Brain pericyte (primary cell): ENCODE results near the gene DCC.
"Not testable (repeated sequence)": the region's sequence is repeated elsewhere in the genome, so short reads cannot be mapped to it uniquely, and the experiment has no call there.

Source experiments
- DNase-seq: peaks from one replicate; pipeline ENCODE4 v3.0.0-alpha.2; 2012; ENCODE audit warnings: low read depth, low spot score

The DCC gene

DNA sequence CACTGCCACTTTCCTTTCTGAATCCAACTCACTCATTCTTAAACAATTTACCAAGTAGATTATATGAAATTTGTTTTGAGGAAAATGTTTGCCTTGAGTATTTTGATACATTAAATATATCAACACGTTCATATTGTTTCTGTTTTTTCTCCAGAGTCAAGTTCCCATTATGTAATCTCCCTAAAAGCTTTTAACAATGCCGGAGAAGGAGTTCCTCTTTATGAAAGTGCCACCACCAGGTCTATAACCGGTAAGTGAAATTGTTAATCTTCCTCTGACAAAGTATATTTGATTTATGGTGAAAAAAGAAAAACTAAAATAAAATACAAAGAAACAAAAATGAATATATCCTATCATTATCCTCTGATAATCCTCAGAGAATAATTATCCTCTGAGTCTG, 1045.9 kb downstream of the DCC start:
- DNase-seq = no peak

DNA sequence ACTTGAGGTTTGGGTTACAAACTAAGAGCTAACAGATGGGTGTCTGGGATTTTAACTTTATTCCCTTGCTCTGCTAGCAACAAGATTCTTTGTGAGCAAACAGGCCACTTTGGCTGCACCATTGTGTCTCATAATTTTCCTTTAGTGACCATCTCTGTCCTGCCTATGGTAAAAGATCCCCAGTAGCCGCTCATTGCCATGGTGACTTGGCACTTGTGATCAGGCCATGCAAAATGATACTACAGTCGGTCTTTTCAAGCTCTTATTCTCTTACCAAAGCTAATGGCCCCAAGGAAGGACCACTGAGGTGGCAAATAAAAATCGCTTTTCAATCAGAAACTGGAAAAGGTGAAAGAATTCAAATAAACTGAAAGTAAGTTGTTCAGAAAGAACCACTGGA, 1047.6 kb downstream of the DCC start:
- DNase-seq = no peak

- DNase-seq = no peak
Observed at GRCh38 chr18:53402670-53403069, 1062.7 kb downstream of the DCC start.

GRCh38 chr18:53408271-53408670, 1068.3 kb downstream of the DCC start:
- no peak for DNase-seq

- no peak for DNase-seq
Observed at GRCh38 chr18:53411511-53411910, 1071.5 kb downstream of the DCC start.

DNA sequence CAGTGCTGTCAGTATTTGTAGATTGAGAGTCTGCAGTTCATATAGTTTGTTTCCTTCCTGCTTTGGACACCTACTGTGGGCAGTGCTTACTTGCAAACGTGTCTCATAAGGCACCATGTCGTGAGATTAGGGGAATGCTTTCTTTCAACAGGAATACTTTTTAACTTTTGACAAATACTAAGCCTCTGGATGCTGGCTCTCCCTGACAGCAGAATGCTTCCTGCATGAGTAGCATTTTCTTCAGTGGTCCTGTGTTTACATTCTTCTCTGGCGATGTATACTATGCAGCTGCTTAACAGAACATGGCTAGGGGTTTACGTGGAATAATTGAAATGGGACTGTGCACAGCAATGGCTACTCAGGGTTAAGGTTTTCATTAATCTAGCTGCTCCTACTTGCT, 1077.0 kb downstream of the DCC start:
- no peak for DNase-seq

DNA sequence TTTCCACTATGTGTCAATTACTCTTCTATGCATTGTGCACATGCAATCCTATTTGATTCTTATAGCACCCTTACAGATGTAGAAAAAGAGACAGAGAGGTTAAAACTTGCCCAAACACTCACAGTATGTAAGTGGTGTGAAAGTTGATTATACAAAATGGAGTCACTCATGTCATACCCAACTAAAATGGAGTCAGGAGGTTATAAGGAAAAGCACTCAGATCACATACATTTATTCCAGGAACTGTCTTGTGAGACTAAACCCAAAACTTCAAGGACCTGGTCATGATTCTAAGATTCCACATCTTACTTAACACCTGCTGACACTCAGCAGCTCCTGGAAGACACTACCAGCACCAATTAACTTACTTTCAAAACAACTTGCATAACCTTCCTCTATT, 1081.9 kb downstream of the DCC start:
- DNase-seq = no peak

DNA sequence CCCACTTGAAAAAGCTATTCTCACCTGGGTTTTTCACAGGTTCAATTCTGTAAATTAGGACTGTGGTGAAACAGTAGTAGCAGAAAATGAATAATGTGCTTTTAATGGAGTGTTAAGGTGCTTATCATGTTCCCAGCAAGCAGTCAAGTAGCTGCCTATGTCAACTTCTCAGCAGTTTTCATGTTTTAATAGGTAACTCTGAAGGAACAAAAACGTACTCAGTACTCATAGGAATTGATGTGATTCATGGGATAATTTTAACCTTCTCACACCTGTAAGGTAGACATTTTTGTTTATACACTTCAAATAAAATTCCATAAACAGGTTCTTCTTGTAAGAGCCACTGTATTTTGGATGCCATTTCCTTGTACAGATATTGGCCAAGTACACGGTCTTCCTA, 1082.9 kb downstream of the DCC start:
- no peak for DNase-seq

DNA sequence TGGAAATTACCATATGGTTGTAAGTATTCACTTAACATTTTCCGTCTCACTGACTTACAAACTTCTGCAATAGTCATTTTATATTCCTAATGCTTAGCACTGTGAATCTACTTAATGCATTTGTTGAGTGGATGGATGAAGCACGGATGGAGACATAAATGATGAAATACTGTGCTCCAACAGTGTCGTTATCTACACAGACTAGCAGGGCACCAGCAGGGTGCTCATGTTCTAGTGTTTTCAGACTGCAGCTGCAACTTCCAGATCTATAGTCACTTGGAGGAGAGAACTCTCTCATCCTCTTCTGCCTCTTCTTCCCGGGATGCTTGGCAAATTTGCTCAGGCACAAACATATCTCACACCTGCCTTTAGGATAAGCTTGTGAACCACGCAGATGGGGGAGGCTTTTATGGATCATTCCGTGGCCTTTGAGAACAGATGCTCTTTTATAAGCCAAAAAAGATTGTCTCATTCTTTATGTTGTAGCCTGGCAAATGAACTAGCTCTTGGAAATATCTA, 1086.7 kb downstream of the DCC start:
- DNase-seq = no peak

- no peak for DNase-seq
Observed at GRCh38 chr18:53441761-53442414, 1101.9 kb downstream of the DCC start.

GRCh38 chr18:53442415-53442783, 1102.4 kb downstream of the DCC start:
- DNase-seq = no peak

DNA sequence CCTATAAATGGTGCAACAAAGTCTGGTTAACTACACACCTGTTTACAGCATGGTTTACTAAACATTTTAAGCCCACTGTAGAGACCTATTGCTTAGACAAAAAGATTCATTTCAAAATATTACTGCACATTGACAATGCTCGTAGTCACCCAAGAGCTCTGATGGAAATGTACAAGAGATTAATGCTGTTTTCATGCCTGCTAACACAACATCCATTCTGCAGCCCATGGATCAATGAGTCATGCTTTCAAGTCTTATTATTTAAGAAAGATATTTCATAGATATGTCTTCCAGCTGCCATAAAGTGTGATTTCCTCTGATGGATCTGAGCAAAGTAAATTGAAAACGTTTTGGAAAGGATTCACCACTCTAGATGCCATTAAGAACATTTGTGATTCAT, 1103.3 kb downstream of the DCC start:
- DNase-seq = no peak

- no peak for DNase-seq
Observed at GRCh38 chr18:53443831-53444230, 1103.8 kb downstream of the DCC start.

DNA sequence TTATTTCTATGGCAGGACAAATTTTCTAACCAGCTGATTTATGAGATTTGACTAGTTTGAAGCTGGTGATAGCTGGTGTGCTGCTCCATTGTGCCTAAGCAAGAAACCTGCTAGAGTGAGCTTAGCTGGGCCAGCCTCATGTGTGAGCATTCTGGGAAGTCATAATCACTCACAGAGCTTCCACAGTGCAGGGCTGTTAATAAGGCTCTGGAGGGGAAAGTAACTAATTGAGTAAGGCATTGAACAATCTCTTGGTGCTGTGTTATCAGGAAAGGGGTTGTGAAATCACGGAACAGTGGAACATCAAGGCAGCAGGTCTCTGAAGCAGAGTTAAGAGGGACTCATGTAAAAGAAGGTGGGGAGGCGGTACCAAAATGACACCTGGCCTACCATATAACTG, 1111.9 kb downstream of the DCC start:
- DNase-seq = no peak

DNA sequence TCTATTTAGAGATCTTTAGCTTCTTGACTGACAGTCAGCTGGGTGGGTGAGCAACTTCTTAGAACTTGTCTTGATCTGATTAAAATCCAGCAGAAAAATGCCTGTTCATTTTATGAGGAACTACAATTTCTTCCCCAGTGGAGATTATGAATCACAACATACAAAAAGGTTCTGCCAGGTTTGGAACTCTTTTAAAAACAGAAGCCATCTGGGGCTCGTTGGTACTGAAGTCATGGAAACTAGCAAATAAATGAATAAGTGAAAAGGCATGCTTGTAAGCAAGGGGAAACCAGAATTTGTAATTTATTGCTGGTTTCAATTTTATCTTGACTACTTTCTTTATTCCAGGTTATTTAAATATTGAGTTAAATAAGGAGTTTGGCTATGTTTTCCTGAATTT, 1117.1 kb downstream of the DCC start:
- no peak for DNase-seq

DNA sequence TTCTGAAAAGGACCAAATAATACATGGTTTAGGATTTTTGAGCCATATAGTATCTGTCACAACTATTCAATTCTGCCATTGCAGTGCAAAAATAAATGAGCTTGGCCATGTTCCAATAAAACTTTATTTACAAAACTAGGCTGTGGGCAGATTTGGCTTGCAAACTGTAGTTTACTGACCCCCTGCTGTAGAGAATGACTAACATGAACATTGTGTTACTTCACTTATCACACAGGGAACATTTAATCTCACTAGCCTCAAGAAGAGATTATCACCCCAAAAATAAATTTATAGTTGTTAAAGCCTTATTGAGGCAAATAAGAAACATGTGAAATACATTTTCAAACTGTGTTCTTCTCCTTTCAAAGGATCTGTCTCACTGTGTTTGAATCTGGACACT, 1118.3 kb downstream of the DCC start:
- DNase-seq = no peak

- DNase-seq = no peak
Observed at GRCh38 chr18:53458944-53459580, 1119.1 kb downstream of the DCC start.

GRCh38 chr18:53467756-53468155, 1127.8 kb downstream of the DCC start:
- no peak for DNase-seq

GRCh38 chr18:53468173-53468572, 1128.2 kb downstream of the DCC start:
- DNase-seq = not testable (repeated sequence)

DNA sequence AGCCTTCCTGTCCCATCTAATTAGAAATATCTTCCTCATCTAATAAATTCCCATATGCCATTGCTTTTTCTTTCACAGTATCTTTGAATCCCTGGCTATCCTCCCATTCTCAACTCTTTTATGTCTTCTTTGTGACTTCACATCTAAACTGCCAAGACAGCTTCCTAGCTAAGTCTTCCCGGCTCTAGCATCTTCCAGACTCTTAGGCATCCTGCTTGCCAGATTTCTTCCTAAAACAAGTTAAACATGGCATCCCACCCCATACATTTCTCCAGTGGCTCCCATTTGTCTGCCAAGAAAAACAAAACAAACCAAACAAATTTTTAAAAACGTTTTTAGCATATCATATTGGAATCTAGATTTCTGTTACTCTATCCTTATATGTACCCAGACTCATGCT, 1132.5 kb downstream of the DCC start:
- no peak for DNase-seq

DNA sequence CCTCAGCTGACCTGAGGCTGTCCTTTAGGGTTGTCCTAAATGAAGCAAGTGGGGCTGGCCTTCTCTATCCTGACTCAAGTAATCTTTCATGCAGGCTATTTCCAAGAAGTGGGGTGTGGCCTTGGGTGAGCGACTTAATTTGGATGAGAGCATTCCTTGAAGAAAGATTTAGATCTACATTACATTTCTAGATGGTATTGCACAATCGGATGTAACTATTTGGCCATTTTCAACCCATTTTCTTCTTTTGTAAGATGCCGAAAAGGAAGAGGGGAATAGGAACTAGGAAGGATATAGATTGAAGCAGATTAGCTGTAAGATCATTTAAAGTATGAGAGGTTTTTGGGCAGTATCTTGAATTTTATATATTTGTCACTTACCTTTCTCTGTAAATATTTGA, 1138.2 kb downstream of the DCC start:
- DNase-seq = no peak

GRCh38 chr18:53486296-53486695, 1146.3 kb downstream of the DCC start:
- no peak for DNase-seq

GRCh38 chr18:53489266-53489665, 1149.3 kb downstream of the DCC start:
- DNase-seq = no peak

GRCh38 chr18:53490019-53490418, 1150.0 kb downstream of the DCC start:
- DNase-seq = no peak
